Heart right ventricle (tissue), 16 donors: ENCODE results near the gene ITGAD. TPM values are rescaled to one million over a fixed set of nuclear protein-coding genes. Genes with fewer than 3 reads are reported as not detected.

Experiments
- ATAC-seq, 8 donors: fragments of 200-7000 bp; cut with Tn5 transposase; one replicate each; pipeline ENCODE4 v1.9.1; 2020; ENCODE audit warnings: mild to moderate bottlenecking in 8 of 8, moderate library complexity in 8 of 8, moderate number of reproducible peaks in 1 of 8
- DNase-seq, 2 donors: peaks; one replicate each; pipeline ENCODE4 v3.0.0-alpha.2; 2020
- H3K27ac ChIP-seq, 10 donors: fragments of 200-600 bp; sonication (generic) in 2 of 10; one replicate each; pipeline versions ENCODE4 v1.5.0 to v1.8.0; 2020 to 2022; ENCODE audit warnings: mild to moderate bottlenecking in 3 of 10
- H3K27me3 ChIP-seq, 7 donors: fragments of 200-600 bp; one replicate each; pipeline ENCODE4 v1.8.0; 2021 to 2022; ENCODE audit warnings: mild to moderate bottlenecking in 2 of 7
- H3K36me3 ChIP-seq, 9 donors: fragments of 200-600 bp; sonication (generic) in 1 of 9; one replicate each; pipeline versions ENCODE4 v1.5.0 to v1.8.0; 2020 to 2022; ENCODE audit warnings: mild to moderate bottlenecking in 2 of 9
- H3K4me1 ChIP-seq, 9 donors: fragments of 200-600 bp; sonication (generic) in 1 of 9; one replicate each; pipeline versions ENCODE4 v1.5.0 to v1.8.0; 2020 to 2022; ENCODE audit warnings: mild to moderate bottlenecking in 4 of 9
- H3K4me3 ChIP-seq, 10 donors: fragments of 200-600 bp; sonication (generic) in 2 of 10; one replicate each; pipeline versions ENCODE4 v1.5.0 to v1.8.0; 2020 to 2022; ENCODE audit warnings: mild to moderate bottlenecking in 7 of 10, moderate library complexity in 2 of 10
- H3K9me3 ChIP-seq, 11 donors: fragments of 200-600 bp in 10 of 11; sonication (generic) in 2 of 11; one replicate each; pipeline versions ENCODE4 v1.5.0 to v1.8.0; 2013 to 2022; ENCODE audit warnings: mild to moderate bottlenecking in 2 of 11, control low read depth in 1 of 11, moderate library complexity in 1 of 11
- WGBS, 2 donors: extraction: QIAGEN DNeasy Blood & Tissue Kit; methylation state at CpG; one replicate each; pipeline ENCODE4 v1.1.7; 2013; ENCODE audit warnings: inconsistent platforms in 1 of 2; 5-methylcytosine and 5-hydroxymethylcytosine counted together
- intact Hi-C, 10 donors: fragments of 100-400 bp; cut with DNase I; formaldehyde crosslinking; loops; one replicate each; pipeline versions ENCODE4 v1.11.1 to v1.14.2; 2022
- polyA plus RNA-seq, 2 donors: library from polyadenylated mRNA; stranded (reverse); fragments of 200-250 nt; gene quantifications; one replicate each; pipeline ENCODE4 v1.2.3, GENCODE V29; 2013
- total RNA-seq, 10 donors: library from RNA; stranded (reverse); fragmentation: NEBNext Ultra II Directional in 3 of 10; extraction: Animal tissue kit (Norgen Biotek cat#: 25700) in 3 of 10; gene quantifications; one replicate each; pipeline versions ENCODE4 v1.2.1 to v1.2.4, GENCODE V29; 2021 to 2023
- TF ChIP-seq, protein P1 (sequence below), 9 donors: fragments of 200-600 bp; sonication (generic) in 2 of 9; IDR thresholded peaks; one replicate each; pipeline versions ENCODE4 v1.5.0 to v1.8.0; 2021 to 2022; ENCODE audit warnings: antibody characterized with exemption in 9 of 9, mild to moderate bottlenecking in 5 of 9, moderate library complexity in 1 of 9
- donor health status: Arrhythmogenic right ventricular cardiomyopathy.
- donor health status: ischemic (EF 13 %, LVEDD 7.1; RV severe dilation, severe dysfunction).
- donor health status: healthy with polysubstance abuse.
- donor health status: DM: no; HTN: yes; CAD: no.
- donor health status: DM: no; HTN: no; CAD: no.
- donor health status: ischemic (EF 25% LVEDD 6.9; RV normal size, moderate dysfunction).
- donor health status: ischemic (EF 25% LVEDD 5.7; RV mildly dilated, moderate dysfunction).
- donor health status: healthy.
- donor health status: DM: yes; HTN: yes; CAD: no.
- donor health status: Ischemic cardiomyopathy.
- donor health status: ischemic (EF 35%, LVEDD 5.7; RV mildly dilated, moderate dysfunction).
- donor health status: nonischemic (EF 11% LVEDD 7.7; RV severe dilation, severe dysfunction).
- donor health status: DM: yes; HTN: yes; CAD: no.
- donor health status: PGD.
- donor health status: ischemic (EF 29% LVEDD 5.4; RV normal size, mild dysfunction).
- donor health status: nonischemic (EF 23%, LVEDD 6.1; RV moderate dilation, normal function).

ITGAD gene
- total and polyA plus RNA-seq, 12 donors = 0.01 to 0.39 TPM; not detected in 10

DNA sequence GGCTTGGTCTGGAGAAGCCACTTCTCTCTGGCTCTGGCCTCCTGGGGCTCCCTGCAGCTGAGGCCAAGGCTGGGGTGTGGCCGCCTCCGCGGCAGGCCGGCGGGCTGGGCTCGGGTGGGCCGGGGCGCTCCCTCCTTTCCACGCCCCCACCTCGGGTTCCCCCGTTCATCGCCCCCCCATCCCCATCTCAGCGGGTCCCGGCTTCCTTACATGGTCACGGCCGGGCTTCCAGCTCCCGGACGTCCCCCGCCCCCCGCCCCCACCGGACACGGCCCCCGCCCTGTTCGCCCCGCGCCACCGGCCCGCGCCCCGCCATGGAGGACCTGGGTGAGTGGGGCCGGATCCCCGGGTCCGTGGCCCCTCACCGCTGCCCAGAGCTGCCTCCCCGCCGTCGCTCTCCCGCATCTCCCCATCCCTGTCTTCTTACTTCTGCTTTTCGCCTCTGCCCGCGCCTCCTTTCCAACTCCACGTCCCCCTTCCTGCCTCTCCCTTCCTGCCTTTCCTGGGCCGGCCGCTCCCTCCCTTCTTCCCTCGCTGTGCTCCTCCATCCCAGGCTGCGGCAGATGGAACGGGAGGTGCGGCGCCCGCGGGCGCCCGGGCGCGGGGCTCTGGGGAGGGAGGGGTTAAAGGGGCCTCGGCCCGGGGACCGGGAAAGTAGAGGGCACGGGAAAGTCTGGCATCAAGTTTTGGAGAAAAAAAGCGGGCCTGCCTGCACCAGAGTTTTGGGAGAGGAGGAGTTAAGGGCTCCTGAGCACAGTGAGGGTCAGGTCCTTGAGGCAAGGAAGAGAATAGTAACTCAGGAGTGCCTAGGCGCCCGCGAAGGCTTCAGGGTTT lies 79.0 kb downstream of the ITGAD start, which contains the start of gene TGFB1I1:
TSS of gene TGFB1I1 (plus strand) at position 278 of the 834 bp plus-strand sequence. CDS start at position 315, 37 bp downstream.
- intact Hi-C loops = loop anchor here in 4 of 10 donors (5.0 kb wide), 1 partner anchor 35 kb away; the partner anchor contains the start of gene RUSF1 (in 4 of the 4)

DNA sequence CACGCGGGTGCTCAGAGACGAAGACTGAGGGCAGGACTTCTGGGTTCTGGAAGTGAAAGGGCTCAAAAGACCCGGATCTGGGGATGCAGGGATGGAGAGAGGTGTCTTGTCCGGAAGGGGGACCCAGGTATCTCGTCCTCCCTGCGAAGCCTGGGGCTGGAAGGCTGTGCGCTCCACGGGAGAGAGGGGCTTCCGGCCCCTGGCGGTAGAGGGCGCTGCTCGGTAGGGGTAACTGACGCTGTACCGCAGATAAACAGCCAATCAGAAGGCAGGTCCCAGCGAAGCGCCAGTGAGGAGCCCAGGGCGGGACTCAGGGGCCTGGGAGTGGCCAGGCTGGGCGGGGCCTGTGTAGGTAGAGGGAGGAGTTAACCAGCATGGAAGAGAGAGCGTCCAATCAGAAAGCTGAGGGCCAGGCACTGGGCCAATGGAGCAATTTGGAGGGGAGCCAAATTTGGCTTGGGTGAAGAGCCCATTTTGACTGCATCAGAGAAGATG lies 79.6 kb downstream of the ITGAD start:
- ATAC-seq = peak; percentile 85 to 95 (median 92)
- DNase-seq = peak; percentile 90 to 92
- Histone ChIP-seq H3K9me3 (no peaks in the 10 kb centered on the region), H3K27me3 (peaks cover 0 to 29% (median 0%) of the 10 kb centered on the region in 7 donors), H3K4me1 (peaks cover 8 to 32% (median 18%) of the 10 kb centered on the region in 9 donors), H3K27ac (peak overlapping the region; percentile 90 to 96 (median 94)), H3K4me3 (peak overlapping the region; percentile 54 to 78 (median 72)), H3K36me3 (peaks cover 0 to 46% (median 23%) of the 10 kb centered on the region in 9 donors)
- 15 to 22% methylated on average over 20 of the region's 20 CpGs for WGBS, 2 donors
- intact Hi-C loops = loop anchor here in 4 of 10 donors (5.0 kb wide), 1 partner anchor 35 kb away; the partner anchor contains the start of gene RUSF1 (in 4 of the 4)
- TF ChIP-seq, protein P1, sequence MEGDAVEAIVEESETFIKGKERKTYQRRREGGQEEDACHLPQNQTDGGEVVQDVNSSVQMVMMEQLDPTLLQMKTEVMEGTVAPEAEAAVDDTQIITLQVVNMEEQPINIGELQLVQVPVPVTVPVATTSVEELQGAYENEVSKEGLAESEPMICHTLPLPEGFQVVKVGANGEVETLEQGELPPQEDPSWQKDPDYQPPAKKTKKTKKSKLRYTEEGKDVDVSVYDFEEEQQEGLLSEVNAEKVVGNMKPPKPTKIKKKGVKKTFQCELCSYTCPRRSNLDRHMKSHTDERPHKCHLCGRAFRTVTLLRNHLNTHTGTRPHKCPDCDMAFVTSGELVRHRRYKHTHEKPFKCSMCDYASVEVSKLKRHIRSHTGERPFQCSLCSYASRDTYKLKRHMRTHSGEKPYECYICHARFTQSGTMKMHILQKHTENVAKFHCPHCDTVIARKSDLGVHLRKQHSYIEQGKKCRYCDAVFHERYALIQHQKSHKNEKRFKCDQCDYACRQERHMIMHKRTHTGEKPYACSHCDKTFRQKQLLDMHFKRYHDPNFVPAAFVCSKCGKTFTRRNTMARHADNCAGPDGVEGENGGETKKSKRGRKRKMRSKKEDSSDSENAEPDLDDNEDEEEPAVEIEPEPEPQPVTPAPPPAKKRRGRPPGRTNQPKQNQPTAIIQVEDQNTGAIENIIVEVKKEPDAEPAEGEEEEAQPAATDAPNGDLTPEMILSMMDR (IDR thresholded peaks at IDR 0.05) = peak; percentile 44 to 85 (median 73)

More for the DNA sequence above, 79.0 kb downstream of the ITGAD start, which contains the start of gene TGFB1I1:
- TF ChIP-seq, protein P1 (IDR thresholded peaks at IDR 0.05) = no peak
- Histone ChIP-seq H3K9me3 (no peaks in the 10 kb centered on the region), H3K4me1 (peaks cover 8 to 26% (median 18%) of the 10 kb centered on the region in 9 donors), H3K4me3 (peak within 1 kb of the TSS; percentile 54 to 78 (median 72)), H3K36me3 (peaks cover 0 to 42% (median 20%) of the 10 kb centered on the region in 9 donors), H3K27me3 (peaks cover 0 to 29% (median 0%) of the 10 kb centered on the region in 7 donors), H3K27ac (peak within 1 kb of the TSS; percentile 90 to 96 (median 94))
- WGBS, 2 donors = 1% methylated on average over 53 to 62 of the region's 63 CpGs
- peak; percentile 78 to 81 for DNase-seq
- peak; percentile 63 to 72 (median 70) for ATAC-seq

DNA sequence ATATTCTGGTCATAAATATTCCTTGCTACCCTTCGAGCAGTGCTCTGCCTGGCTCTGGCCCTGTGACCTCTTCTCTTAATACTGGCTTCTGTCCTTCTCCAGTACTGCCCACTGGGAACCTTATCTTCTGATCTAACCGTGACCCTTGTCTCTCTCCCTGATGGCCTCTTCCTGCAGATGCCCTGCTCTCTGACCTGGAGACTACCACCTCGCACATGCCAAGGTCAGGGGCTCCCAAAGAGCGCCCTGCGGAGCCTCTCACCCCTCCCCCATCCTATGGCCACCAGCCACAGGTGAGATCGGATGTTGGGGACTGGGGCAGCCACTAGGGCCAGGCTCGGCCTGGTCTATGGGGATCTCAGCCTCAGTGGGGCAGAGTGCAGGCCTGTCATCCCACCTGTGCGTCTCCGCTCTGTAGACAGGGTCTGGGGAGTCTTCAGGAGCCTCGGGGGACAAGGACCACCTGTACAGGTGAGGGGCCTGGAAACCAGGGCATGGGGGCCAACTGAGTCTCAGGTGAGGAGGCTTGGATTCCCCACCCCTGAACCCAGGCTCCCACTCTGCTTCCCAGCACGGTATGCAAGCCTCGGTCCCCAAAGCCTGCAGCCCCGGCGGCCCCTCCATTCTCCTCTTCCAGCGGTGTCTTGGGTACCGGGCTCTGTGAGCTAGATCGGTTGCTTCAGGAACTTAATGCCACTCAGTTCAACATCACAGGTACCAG lies 80.3 kb downstream of the ITGAD start:
- ATAC-seq (peak in 3 of 8 donors; percentile 0 to 2 (median 2)), DNase-seq (no peak)
- H3K4me1 ChIP-seq = peaks cover 8 to 34% (median 18%) of the 10 kb centered on the region in 9 donors
- peak overlapping the region in 4 of 10 donors; percentile 58 to 76 (median 69) for H3K4me3 ChIP-seq
- peaks cover 0 to 29% (median 0%) of the 10 kb centered on the region in 7 donors for H3K27me3 ChIP-seq
- 84 to 85% methylated on average over 17 of the region's 17 CpGs for WGBS, 2 donors
- H3K27ac ChIP-seq = peak overlapping the region in 6 of 10 donors; percentile 90 to 96 (median 94)
- peaks cover 0 to 52% (median 24%) of the 10 kb centered on the region in 9 donors for H3K36me3 ChIP-seq
- H3K9me3 ChIP-seq = no peaks in the 10 kb centered on the region
- intact Hi-C loops = loop anchor here in 4 of 10 donors (5.0 kb wide), 1 partner anchor 34 kb away; the partner anchor contains the start of gene RUSF1 (in 4 of the 4)
- TF ChIP-seq, protein P1 (IDR thresholded peaks at IDR 0.05) = no peak
